Osteocyte (in vitro differentiated cells): ENCODE data around the gene GALNT17. TPM values are rescaled to one million over a fixed set of nuclear protein-coding genes. Genes with fewer than 3 reads are reported as not detected.
"Not testable (repeated sequence)": the region's sequence is repeated elsewhere in the genome, so short reads cannot be mapped to it uniquely, and the experiment has no call there.

Experiments used
- DNase-seq: peaks from one replicate; pipeline ENCODE4 v3.0.0; 2021; ENCODE audit warnings: mixed read lengths; ENCODE audit not compliant: unreplicated experiment; ENCODE audit errors: extremely low spot score
- H3K27ac Mint-ChIP-seq: one replicate; pipeline ENCODE4 v1.8.0; 2021; ENCODE audit warnings: mild to moderate bottlenecking, mixed read lengths; ENCODE audit not compliant: unreplicated experiment
- H3K27me3 Mint-ChIP-seq: one replicate; pipeline ENCODE4 v1.8.0; 2021; ENCODE audit warnings: mixed read lengths; ENCODE audit not compliant: unreplicated experiment
- H3K36me3 Mint-ChIP-seq: one replicate; pipeline ENCODE4 v1.8.0; 2021; ENCODE audit warnings: mixed read lengths; ENCODE audit not compliant: unreplicated experiment
- H3K4me1 Mint-ChIP-seq: one replicate; pipeline ENCODE4 v1.8.0; 2021; ENCODE audit warnings: mixed read lengths; ENCODE audit not compliant: unreplicated experiment
- H3K4me3 Mint-ChIP-seq: one replicate; pipeline ENCODE4 v1.8.0; 2021; ENCODE audit warnings: mild to moderate bottlenecking, moderate library complexity, mixed read lengths; ENCODE audit not compliant: unreplicated experiment
- H3K9me3 Mint-ChIP-seq: one replicate; pipeline ENCODE4 v1.8.0; 2021; ENCODE audit warnings: mixed read lengths; ENCODE audit not compliant: unreplicated experiment
- CTCF ChIP-seq: fragments of 200-600 bp; sonication (generic); IDR thresholded peaks from 2 replicates; pipeline ENCODE4 v1.5.0; 2021; ENCODE audit warnings: antibody characterized with exemption, mild to moderate bottlenecking, moderate library complexity
- total RNA-seq: library from RNA; stranded (reverse); gene quantifications from 2 replicates; pipeline ENCODE4 v1.2.1, GENCODE V29; 2021

Gene GALNT17
- total RNA-seq, 1 donor from 2014 or later = 1.4 TPM

DNA sequence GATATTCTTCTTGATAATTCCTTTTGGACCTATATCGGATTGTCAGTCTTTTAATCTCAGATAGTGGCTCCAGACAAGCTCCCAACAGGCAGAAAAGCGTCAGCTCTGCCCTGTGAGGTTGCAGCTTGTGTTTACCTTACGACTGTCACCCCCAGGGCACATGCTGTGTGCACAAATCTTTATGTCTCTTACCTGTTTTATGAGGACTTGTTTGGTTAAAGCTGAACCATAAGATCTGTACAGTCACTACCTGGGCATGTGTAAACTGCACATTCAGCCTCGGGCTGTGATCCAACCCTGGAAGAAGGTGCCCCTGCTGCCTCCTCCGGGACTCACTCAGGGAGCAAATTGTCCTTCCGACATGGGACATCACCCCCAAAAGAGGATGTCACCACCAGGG, 119.8 kb downstream of the GALNT17 start:
- H3K36me3 Mint-ChIP-seq = no peaks in the 10 kb centered on the region
- no peaks in the 10 kb centered on the region for H3K27me3 Mint-ChIP-seq
- no peak for DNase-seq
- H3K27ac Mint-ChIP-seq = no peak overlapping the region
- H3K4me1 Mint-ChIP-seq = no peaks in the 10 kb centered on the region
- H3K9me3 Mint-ChIP-seq = peaks cover 26% of the 10 kb centered on the region
- no peak overlapping the region for H3K4me3 Mint-ChIP-seq
- no peak for TF ChIP-seq CTCF

GRCh38 chr7:71254751-71255150, 122.8 kb downstream of the GALNT17 start:
- no peak overlapping the region for H3K27ac Mint-ChIP-seq
- no peak overlapping the region for H3K4me3 Mint-ChIP-seq

DNA sequence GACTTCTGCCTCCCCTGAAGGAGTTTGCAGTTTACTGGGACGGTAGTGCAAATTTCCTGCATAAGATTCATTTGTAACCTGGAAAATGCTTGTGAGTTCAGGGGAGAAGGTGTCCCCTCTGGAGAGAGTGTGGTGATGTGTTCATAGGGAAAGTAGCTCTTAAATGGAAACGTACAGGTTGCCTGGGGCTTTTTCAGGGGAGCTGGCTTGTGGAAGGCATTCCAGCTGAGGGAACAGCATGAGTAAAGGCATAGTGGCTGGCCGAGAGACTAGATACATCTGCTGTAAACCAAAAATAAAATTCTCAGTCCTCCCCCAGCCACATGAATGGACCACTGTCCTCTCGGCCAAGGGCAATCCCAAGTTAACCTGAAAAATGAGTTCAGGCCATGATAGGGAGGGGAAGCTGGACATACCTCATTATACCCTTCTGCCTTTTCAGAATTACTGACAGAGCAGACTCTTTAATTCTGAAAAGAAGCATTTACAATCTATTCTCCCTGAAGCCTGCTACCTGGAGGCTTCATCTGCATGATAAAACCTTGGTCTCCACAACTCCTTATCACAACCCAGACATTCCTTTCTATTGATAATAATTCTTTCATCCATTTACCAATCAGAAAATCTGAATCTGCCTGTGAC, 123.7 kb downstream of the GALNT17 start:
- H3K27me3 Mint-ChIP-seq = no peaks in the 10 kb centered on the region
- peaks cover 30% of the 10 kb centered on the region for H3K9me3 Mint-ChIP-seq
- no peaks in the 10 kb centered on the region for H3K4me1 Mint-ChIP-seq
- no peak for TF ChIP-seq CTCF
- H3K4me3 Mint-ChIP-seq = no peak overlapping the region
- H3K36me3 Mint-ChIP-seq = no peaks in the 10 kb centered on the region
- no peak overlapping the region for H3K27ac Mint-ChIP-seq
- no peak for DNase-seq

More at GRCh38 chr7:71254751-71255150, 122.8 kb downstream of the GALNT17 start:
- no peak for TF ChIP-seq CTCF
- peaks cover 30% of the 10 kb centered on the region for H3K9me3 Mint-ChIP-seq
- H3K36me3 Mint-ChIP-seq = no peaks in the 10 kb centered on the region
- no peaks in the 10 kb centered on the region for H3K4me1 Mint-ChIP-seq
- no peak for DNase-seq
- H3K27me3 Mint-ChIP-seq = no peaks in the 10 kb centered on the region

- Mint-ChIP-seq H3K9me3 (peaks cover 32% of the 10 kb centered on the region), H3K36me3 (no peaks in the 10 kb centered on the region)
- no peak for DNase-seq
These were observed 129.1 kb downstream of the GALNT17 start for GRCh38 chr7:71261066-71261465.

DNA sequence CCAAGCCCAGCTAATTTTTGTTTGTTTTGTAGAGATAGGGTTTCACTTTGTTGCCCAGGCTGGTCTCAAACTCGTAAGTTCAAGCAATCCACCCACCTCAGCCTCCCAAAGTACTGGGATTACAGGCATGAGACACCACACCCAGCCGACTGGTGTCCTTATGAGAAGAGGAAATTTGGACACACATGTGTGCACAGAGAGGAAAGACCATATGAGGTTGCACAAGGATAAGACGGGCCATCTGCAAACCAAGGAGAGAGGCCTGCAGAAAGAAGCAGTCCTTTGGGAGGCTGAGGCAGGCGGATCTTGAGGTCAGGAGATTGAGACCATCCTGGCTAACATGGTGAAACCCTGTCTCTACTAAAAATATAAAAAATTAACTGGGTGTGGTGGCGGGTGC, 130.9 kb downstream of the GALNT17 start:
- H3K4me3 Mint-ChIP-seq, H3K4me1 Mint-ChIP-seq, H3K27me3 Mint-ChIP-seq, DNase-seq, H3K36me3 Mint-ChIP-seq, H3K27ac Mint-ChIP-seq: not testable (repeated sequence)
- H3K9me3 Mint-ChIP-seq = peaks cover 37% of the 10 kb centered on the region

More at GRCh38 chr7:71261066-71261465, 129.1 kb downstream of the GALNT17 start:
- no peaks in the 10 kb centered on the region for H3K27me3 Mint-ChIP-seq
- no peak for TF ChIP-seq CTCF
- H3K27ac Mint-ChIP-seq = no peak overlapping the region
- H3K4me3 Mint-ChIP-seq = no peak overlapping the region
- no peaks in the 10 kb centered on the region for H3K4me1 Mint-ChIP-seq
